PC-3 (cell line): ENCODE data around the gene NPW. TPM values are rescaled to one million over a fixed set of nuclear protein-coding genes. Genes with fewer than 3 reads are reported as not detected.

Experiments used
- ATAC-seq: fragments of 200-7000 bp; cut with Tn5 transposase; 2 replicates; pipeline ENCODE4 v1.9.1; 2020; ENCODE audit warnings: mild to moderate bottlenecking, moderate library complexity
- BruUV-seq: library from RNA; stranded (reverse); fragments of 400-500 nt; replicated peaks from 2 replicates; lab custom pipeline; 2021; lab: Mats Ljungman, UMichigan
- CTCF ChIA-PET: fragments of 300-600 bp; sonication (Branson Sonifier 250); formaldehyde crosslinking; loops from one replicate; lab custom pipeline; 2022; ENCODE audit warnings: antibody characterized with exemption; lab: Charles Lee
- POLR2A ChIA-PET: fragments of 300-600 bp; sonication (Branson Sonifier 250); formaldehyde crosslinking; loops from one replicate; lab custom pipeline; 2022; ENCODE audit warnings: antibody characterized with exemption; ENCODE audit not compliant: unreplicated experiment; lab: Charles Lee
- DNase-seq: peaks from one replicate; pipeline ENCODE4 v3.0.0-alpha.2; 2015
- H2AFZ ChIP-seq: fragments of 300-600 bp; sonication (generic); 2 replicates; pipeline ENCODE4 v1.6.0; 2016; ENCODE audit warnings: antibody characterized with exemption, low read length
- H3F3A ChIP-seq: fragments of 300-600 bp; sonication (generic); one replicate; pipeline ENCODE4 v1.6.0; 2017; ENCODE audit warnings: antibody characterized with exemption, low read length, control low read depth, mild to moderate bottlenecking; ENCODE audit not compliant: unreplicated experiment
- H3K27ac ChIP-seq: fragments of 300-600 bp; sonication (generic); 2 replicates; pipeline ENCODE4 v1.5.1; 2016; ENCODE audit warnings: mild to moderate bottlenecking, low read length
- H3K27me3 ChIP-seq: fragments of 300-600 bp; sonication (generic); 2 replicates; pipeline ENCODE4 v1.6.1; 2016; ENCODE audit warnings: low read length, mixed read lengths
- H3K36me3 ChIP-seq: fragments of 300-600 bp; sonication (generic); 2 replicates; pipeline ENCODE4 v1.6.1; 2016; ENCODE audit warnings: low read depth, mixed run types, low read length, mixed read lengths
- H3K4me1 ChIP-seq: fragments of 300-600 bp; sonication (generic); 2 replicates; pipeline ENCODE4 v1.5.1; 2016; ENCODE audit warnings: low read length; ENCODE audit not compliant: insufficient read depth
- H3K4me2 ChIP-seq: fragments of 300-600 bp; sonication (generic); 2 replicates; pipeline ENCODE4 v1.6.0; 2016; ENCODE audit warnings: low read length
- H3K4me3 ChIP-seq: fragments of 300-600 bp; sonication (generic); 2 replicates; pipeline ENCODE4 v1.5.1; 2016; ENCODE audit warnings: mild to moderate bottlenecking, low read length, mixed read lengths
- H3K79me2 ChIP-seq: fragments of 300-600 bp; sonication (generic); 2 replicates; pipeline ENCODE4 v1.6.1; 2017; ENCODE audit warnings: low read length, mixed read lengths
- H3K9ac ChIP-seq: fragments of 300-600 bp; sonication (generic); 2 replicates; pipeline ENCODE4 v1.6.0; 2016; ENCODE audit warnings: mild to moderate bottlenecking, low read length
- H3K9me2 ChIP-seq: fragments of 300-600 bp; sonication (generic); replicated peaks from 2 replicates; pipeline ENCODE4 v1.6.1; 2016; ENCODE audit warnings: mixed run types, low read length, mixed read lengths
- H3K9me3 ChIP-seq: fragments of 300-600 bp; sonication (generic); 2 replicates; pipeline ENCODE4 v1.6.1; 2016; ENCODE audit warnings: low read length, mixed read lengths
- H4K20me1 ChIP-seq: fragments of 300-600 bp; sonication (generic); 2 replicates; pipeline ENCODE4 v1.6.1; 2016; ENCODE audit warnings: low read length, mixed read lengths
- CTCF ChIP-seq: fragments of 300-600 bp; sonication (generic); conservative IDR thresholded peaks from 2 replicates; pipeline ENCODE4 v1.5.1; 2017; ENCODE audit warnings: antibody characterized with exemption, low read depth, mild to moderate bottlenecking, low read length
- EZH2 ChIP-seq: fragments of 300-600 bp; sonication (generic); IDR thresholded peaks from one replicate; pipeline ENCODE4 v1.6.1; 2017; ENCODE audit warnings: antibody characterized with exemption, mild to moderate bottlenecking, low read length; ENCODE audit not compliant: unreplicated experiment
- EZH2phosphoT487 ChIP-seq: fragments of 300-600 bp; sonication (generic); IDR thresholded peaks from 2 replicates; pipeline ENCODE4 v1.6.1; 2018; ENCODE audit warnings: mild to moderate bottlenecking, antibody characterized with exemption, low read length, borderline replicate concordance
- intact Hi-C: fragments of 100-400 bp; cut with micrococcal nuclease; formaldehyde crosslinking; loops from 2 replicates; pipeline ENCODE4 v1.9.0; 2023
- total RNA-seq: library from RNA; depleted of rRNA; stranded (reverse); fragments of >200 nt; gene quantifications from 2 replicates; pipeline ENCODE4 v1.2.3, GENCODE V29; 2014

Gene NPW
- total RNA-seq, 1 experiment from 2014 or later = 3.8 TPM

GRCh38 chr16:1983544-1984346, 35.8 kb upstream of the NPW start, which contains the start of gene GFER:
Gene GFER (plus strand): TSS chr16:1984193. CDS start chr16:1984219, 26 bp downstream.
- BruUV-seq = no TSS peak
- Histone ChIP-seq H3K4me1 (peaks cover 45% of the 10 kb centered on the region), H3K4me2 (peak within 1 kb of the TSS; percentile 95), H4K20me1 (no peaks in the 10 kb centered on the region), H2AFZ (peak within 1 kb of the TSS; percentile 72), H3K9me2 (no peaks in the 10 kb centered on the region), H3K9ac (peak within 1 kb of the TSS; percentile 85), H3K9me3 (no peaks in the 10 kb centered on the region), H3K4me3 (peak within 1 kb of the TSS; percentile 90), H3K79me2 (peaks cover 19% of the 10 kb centered on the region), H3K27ac (no peak within 1 kb of the TSS), H3F3A (peaks cover 3% of the 10 kb centered on the region), H3K27me3 (no peaks in the 10 kb centered on the region), H3K36me3 (no peaks in the 10 kb centered on the region; the same call in 1 of the 2 replicates)
- ChIA-PET POLR2A (interaction anchor here (0.6 kb wide), 1 partner anchor 24 kb away, joined by 4 read pairs; no protein-coding TSS in a partner anchor), CTCF (no interaction called here)
- intact Hi-C loops = no loop called here
- no peak; the same call in 1 of the 2 replicates for TF ChIP-seq CTCF
- TF ChIP-seq EZH2phosphoT487 = 0 out of 2 replicates have a peak, but pooled peaks have one; percentile 59
- TF ChIP-seq EZH2 = no peak
- ATAC-seq = peak; percentile 76
- peak; percentile 86 for DNase-seq

GRCh38 chr16:1984347-1985225, 35.0 kb upstream of the NPW start:
- POLR2A ChIA-PET = interaction anchor here (0.6 kb wide), 3 partner anchors 23 to 212 kb away, joined by 3 to 5 read pairs (median 4); partner anchors contain the start of genes EME2 and MRPS34
- Histone ChIP-seq H3K4me1 (peaks cover 40% of the 10 kb centered on the region), H3K79me2 (peaks cover 19% of the 10 kb centered on the region), H3K9me3 (no peaks in the 10 kb centered on the region), H3K4me3 (peak overlapping the region; percentile 90), H2AFZ (peak overlapping the region; percentile 72), H4K20me1 (no peaks in the 10 kb centered on the region), H3K9ac (peak overlapping the region; percentile 85), H3K27me3 (no peaks in the 10 kb centered on the region), H3K4me2 (peak overlapping the region; percentile 95), H3K9me2 (no peaks in the 10 kb centered on the region), H3F3A (peaks cover 3% of the 10 kb centered on the region), H3K36me3 (no peaks in the 10 kb centered on the region; the same call in 1 of the 2 replicates), H3K27ac (no peak overlapping the region)
- TSS peak; percentile 55 for BruUV-seq
- CTCF ChIA-PET = interaction anchor here (1.0 kb wide), 1 partner anchor 19 kb away, joined by 3 read pairs; no protein-coding TSS in a partner anchor
- DNase-seq (no peak), ATAC-seq (peak; percentile 2; the same call in 1 of the 2 replicates)
- TF ChIP-seq EZH2 (no peak), CTCF (no peak), EZH2phosphoT487 (no peak)
- intact Hi-C loops = no loop called here
